ENCODE results near the gene PSTK. TPM values are rescaled to one million over a fixed set of nuclear protein-coding genes. Genes with fewer than 3 reads are reported as not detected.

Gene PSTK
- total and polyA plus RNA-seq, 10 of the 15 experiments (the other 5 are each of a cell fraction or from before 2014, with no cell fraction given) = 1.8 to 7.1 (median 3.4) TPM

GRCh38 chr10:123008355-123009104 lies 28.3 kb downstream of the PSTK start, which contains the start of the genes ACADSB and IKZF5 (continued):
- TF ChIP-seq CREB1 (IDR thresholded peaks at IDR 0.05; ENCODE audit: low read depth) (peak; percentile 89), NFYA (IDR thresholded peaks at IDR 0.05; ENCODE audit: borderline replicate concordance, low read depth, low read length) (no peak), STAT1 (conservative IDR thresholded peaks at IDR 0.05) (no peak), ZBTB33 (IDR thresholded peaks at IDR 0.05) (peak; percentile 31; the same call in 1 of the 2 replicates), BHLHE40 (IDR thresholded peaks at IDR 0.05; ENCODE audit: borderline replicate concordance in 1 of 2, low read depth in 2 of 2, low read length in 1 of 2) (peak; percentile 36 to 66; a peak in 2 of 4 replicates), NFIC (IDR thresholded peaks at IDR 0.05; ENCODE audit: low read depth, low read length) (no peak), FOS (IDR thresholded peaks at IDR 0.05; ENCODE audit: borderline replicate concordance, extremely low read depth, insufficient read length) (no peak), BCL3 (IDR thresholded peaks at IDR 0.05; ENCODE audit: borderline replicate concordance, insufficient read depth, low read depth, low read length, poor library complexity, severe bottlenecking) (no peak), IKZF2 (IDR thresholded peaks at IDR 0.05) (no peak), CHD4 (IDR thresholded peaks at IDR 0.05) (no peak), ZNF24 (IDR thresholded peaks at IDR 0.05) (no peak), USF1 (IDR thresholded peaks at IDR 0.05; ENCODE audit: borderline replicate concordance, extremely low read length, insufficient read depth, low read depth, low read length) (no peak), JUNB (IDR thresholded peaks at IDR 0.05) (no peak), SREBF2 (IDR thresholded peaks at IDR 0.05; ENCODE audit: low read length) (no peak), IRF5 (IDR thresholded peaks at IDR 0.05; ENCODE audit: borderline replicate concordance) (peak; percentile 79)
- TF ChIP-seq, protein P1, sequence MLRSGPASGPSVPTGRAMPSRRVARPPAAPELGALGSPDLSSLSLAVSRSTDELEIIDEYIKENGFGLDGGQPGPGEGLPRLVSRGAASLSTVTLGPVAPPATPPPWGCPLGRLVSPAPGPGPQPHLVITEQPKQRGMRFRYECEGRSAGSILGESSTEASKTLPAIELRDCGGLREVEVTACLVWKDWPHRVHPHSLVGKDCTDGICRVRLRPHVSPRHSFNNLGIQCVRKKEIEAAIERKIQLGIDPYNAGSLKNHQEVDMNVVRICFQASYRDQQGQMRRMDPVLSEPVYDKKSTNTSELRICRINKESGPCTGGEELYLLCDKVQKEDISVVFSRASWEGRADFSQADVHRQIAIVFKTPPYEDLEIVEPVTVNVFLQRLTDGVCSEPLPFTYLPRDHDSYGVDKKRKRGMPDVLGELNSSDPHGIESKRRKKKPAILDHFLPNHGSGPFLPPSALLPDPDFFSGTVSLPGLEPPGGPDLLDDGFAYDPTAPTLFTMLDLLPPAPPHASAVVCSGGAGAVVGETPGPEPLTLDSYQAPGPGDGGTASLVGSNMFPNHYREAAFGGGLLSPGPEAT (IDR thresholded peaks at IDR 0.05; ENCODE audit: low read depth) = 0 out of 2 replicates have a peak, but pooled peaks have one; percentile 60
- TF ChIP-seq, protein P2, sequence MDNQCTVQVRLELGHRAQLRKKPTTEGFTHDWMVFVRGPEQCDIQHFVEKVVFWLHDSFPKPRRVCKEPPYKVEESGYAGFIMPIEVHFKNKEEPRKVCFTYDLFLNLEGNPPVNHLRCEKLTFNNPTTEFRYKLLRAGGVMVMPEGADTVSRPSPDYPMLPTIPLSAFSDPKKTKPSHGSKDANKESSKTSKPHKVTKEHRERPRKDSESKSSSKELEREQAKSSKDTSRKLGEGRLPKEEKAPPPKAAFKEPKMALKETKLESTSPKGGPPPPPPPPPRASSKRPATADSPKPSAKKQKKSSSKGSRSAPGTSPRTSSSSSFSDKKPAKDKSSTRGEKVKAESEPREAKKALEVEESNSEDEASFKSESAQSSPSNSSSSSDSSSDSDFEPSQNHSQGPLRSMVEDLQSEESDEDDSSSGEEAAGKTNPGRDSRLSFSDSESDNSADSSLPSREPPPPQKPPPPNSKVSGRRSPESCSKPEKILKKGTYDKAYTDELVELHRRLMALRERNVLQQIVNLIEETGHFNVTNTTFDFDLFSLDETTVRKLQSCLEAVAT (IDR thresholded peaks at IDR 0.05) = no peak; the same call in 1 of the 2 replicates

All from GM12878 (cell line).